NCI-H510A (cell line): ENCODE data around the gene AGAP4.
"Not testable (repeated sequence)": the region's sequence is repeated elsewhere in the genome, so short reads cannot be mapped to it uniquely, and the experiment has no call there.

Source experiments
- DNase-seq: peaks from one replicate; lab custom pipeline; 2025; lab: John Stamatoyannopoulos, UW

AGAP4 gene

GRCh38 chr10:45847400-45847799, at the start of gene AGAP4:
AGAP4 (minus strand) TSS chr10:45847500; CDS start chr10:45847347, 153 bp downstream.
- DNase-seq, result not testable (repeated sequence)

DNA sequence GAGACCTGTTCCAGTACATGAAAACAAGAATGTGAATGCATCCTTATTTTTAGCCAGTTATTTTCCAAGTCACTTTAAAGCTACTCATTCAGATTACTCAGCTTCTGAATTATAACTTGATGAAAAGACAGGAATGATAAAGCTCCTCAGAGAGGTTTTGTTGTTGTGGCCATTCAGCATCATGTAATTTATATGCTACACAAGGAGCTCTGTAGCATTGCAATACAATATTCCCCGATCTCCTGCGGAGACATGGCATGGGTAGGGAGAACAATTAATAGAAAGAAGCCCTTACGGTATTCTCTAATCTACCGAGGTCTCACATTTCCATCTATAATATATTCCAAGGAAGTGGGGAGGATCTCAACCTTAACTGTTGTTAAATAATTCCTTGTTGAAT, 43.4 kb upstream of the AGAP4 start:
- not testable (repeated sequence) for DNase-seq

- DNase-seq, result not testable (repeated sequence)
These were observed 42.4 kb upstream of the AGAP4 start for GRCh38 chr10:45889539-45890230.

DNA sequence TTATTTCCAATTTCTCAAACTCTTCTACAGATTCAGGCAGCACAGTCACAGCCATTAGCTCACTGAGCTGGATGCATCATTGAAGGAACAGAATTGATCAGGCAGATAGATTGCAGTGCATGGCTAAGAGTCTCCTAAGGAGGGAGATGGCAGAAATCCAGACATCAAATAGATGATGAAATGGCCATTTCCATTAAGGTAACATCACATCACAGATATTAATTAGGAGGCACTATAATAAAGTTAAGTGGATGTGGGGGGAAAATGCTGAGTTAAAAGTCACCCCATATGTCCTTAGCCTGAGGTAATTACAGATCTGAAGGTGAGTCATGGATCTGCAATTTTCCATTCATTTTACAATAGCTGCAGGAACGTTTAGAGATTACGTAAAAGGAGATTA, 35.6 kb upstream of the AGAP4 start:
- not testable (repeated sequence) for DNase-seq

DNA sequence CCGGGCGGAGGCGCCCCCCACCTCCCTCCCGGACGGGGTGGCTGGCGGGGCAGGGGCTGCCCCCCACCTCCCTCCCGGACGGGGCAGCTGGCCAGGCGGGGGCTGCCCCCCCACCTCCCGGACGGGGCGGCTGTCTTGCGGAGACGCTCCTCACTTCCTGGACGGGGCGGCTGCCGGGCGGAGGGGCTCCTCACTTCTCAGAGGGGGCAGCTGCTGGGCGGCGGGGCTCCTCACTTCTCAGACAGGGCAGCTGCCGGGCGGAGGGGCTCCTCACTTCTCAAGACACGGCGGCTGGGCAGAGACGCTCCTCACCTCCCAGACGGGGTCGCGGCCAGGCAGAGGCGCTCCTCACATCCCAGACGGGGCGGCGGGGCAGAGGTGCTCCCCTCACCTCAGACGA, 18.1 kb upstream of the AGAP4 start:
- DNase-seq, result not testable (repeated sequence)

- not testable (repeated sequence) for DNase-seq
These were observed 17.0 kb upstream of the AGAP4 start for GRCh38 chr10:45864264-45864663.

GRCh38 chr10:45863632-45864031, 16.3 kb upstream of the AGAP4 start:
- not testable (repeated sequence) for DNase-seq

DNA sequence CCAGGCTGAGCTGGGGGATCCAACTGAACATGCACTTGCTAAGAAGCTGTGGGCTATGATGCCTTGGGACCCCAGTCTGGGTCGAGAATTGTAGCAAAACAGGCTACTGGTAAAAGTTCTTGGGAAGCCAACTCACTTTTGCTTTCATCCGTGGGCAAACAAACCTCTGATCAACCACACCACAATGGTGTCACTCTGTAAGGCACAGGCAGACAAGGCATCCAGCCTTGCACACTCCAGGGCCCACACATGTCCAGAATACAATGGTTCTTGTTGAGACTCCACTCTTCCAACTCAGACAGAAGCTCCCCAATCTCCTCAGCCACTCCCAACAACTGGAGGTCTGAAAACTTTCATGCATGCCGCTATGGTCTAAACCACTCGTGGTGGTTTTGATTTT, 10.6 kb upstream of the AGAP4 start:
- DNase-seq, result not testable (repeated sequence)

DNA sequence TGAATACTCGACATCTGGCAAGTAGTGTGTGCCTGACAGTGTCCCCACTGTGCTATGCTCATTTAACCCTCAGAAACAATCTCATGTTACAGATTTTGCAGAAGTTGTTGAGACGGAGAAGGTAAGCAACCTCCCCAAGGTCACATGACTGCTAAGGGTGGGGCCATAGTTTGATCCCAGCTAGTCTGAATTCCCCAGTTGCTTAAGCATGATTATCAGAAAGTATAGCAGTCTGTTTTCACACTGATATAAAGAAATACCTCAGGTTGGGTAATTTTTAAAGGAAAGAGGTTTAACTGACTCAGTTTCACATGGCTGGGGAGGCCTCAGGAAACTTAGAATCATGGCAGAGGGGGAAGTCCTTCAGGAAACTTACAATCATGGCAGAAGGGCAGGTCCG, 1.2 kb upstream of the AGAP4 start:
- DNase-seq, result not testable (repeated sequence)

DNA sequence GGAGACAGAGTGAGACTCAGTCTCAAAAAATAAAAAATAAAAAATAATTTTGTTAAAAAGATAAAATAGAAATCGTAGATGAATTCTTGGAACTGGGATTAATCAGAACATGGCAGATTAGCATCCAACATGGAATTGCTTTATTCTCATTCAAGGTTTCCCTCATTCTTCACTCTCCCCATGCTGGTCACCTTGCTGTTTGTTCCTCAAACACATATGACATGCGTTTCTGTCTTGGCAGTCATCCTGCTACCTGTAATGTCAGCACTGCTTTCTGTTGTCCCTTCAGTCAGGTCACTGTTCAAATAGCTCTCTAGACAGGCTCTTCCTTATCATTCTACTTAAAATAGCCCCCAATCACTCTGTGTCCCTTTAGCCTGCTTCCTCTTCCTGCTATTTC, 24.4 kb downstream of the AGAP4 start:
- DNase-seq, result not testable (repeated sequence)

DNA sequence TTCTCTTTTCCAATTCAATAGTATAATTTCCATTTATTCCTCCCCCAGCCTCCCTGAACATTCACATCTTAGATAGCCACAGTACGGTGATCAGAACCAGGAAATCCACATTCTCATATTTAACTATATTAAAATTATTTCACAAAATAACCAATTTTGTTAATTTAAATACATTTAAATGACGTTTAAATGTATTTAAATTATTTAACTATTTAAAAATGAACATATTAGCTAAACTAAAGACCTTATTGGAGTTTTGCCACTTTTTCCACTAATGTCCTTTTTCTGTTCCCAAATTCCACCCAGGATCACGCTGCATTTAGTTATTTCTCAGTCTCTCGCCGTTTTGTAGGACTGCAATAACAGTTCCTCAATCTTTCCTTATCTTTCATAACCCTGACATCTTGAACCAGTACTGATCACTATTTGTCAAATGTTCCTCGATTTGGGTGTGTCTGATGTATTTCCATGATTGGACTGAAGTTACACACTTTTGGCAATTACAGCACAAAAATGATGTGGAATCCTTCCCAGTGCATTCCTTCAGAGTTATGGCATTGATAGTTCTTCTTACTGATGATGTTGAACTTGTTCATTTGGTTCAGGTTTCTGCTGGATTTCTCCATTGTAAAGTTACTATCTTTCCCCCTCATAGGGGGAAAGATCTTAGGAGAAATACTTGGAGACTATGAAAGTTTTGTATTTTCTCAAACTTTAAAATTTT, 27.0 kb downstream of the AGAP4 start:
- DNase-seq, result not testable (repeated sequence)

DNA sequence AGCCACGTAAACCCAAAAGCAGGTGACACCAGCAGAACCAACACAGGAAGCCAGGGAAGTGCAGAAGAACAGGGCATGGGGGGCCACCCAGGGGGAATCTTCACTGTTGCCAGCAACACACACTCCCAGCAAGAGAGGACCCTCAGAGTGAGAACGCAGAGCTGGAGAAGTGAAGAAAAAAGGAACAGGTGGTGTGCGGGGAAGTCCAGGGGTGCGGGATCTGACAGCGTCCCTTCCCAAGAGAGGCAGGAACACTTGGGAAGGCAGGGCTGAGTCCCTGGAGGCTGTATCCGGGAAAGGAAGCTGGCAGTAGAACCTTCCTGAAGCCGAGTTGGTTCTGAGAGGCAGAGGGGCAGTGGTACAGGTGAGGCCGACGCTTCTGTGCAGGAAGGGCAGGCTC, 27.7 kb downstream of the AGAP4 start:
- DNase-seq, result no peak

- DNase-seq, result no peak
These were observed 29.4 kb downstream of the AGAP4 start for GRCh38 chr10:45817912-45818311.

- DNase-seq, result no peak
These were observed 30.0 kb downstream of the AGAP4 start for GRCh38 chr10:45817130-45817859.

DNA sequence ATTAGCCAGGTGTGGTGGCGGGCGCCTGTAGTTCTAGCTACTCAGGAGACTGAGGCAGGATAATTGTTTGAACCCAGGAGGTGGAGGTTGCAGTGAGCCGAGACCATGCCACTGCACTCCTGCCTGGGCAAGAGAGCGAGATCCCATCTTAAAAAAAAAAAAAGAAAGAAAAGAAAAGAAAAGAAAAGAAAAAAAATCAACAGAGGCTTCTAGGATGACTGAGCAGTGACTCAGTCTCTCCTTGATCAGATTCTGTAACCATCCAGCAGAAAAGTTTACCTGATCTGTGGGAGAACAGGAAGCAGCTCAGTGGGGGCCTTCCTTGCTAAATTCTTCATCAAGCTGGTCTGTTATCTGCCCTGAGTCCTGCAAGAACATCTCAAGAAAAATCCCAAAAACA, 33.2 kb downstream of the AGAP4 start:
- not testable (repeated sequence) for DNase-seq

GRCh38 chr10:45812959-45813358, 34.3 kb downstream of the AGAP4 start:
- DNase-seq, result not testable (repeated sequence)

- DNase-seq, result no peak
These were observed 36.2 kb downstream of the AGAP4 start for GRCh38 chr10:45811075-45811474.

GRCh38 chr10:45809837-45810236, 37.5 kb downstream of the AGAP4 start:
- DNase-seq, result no peak

DNA sequence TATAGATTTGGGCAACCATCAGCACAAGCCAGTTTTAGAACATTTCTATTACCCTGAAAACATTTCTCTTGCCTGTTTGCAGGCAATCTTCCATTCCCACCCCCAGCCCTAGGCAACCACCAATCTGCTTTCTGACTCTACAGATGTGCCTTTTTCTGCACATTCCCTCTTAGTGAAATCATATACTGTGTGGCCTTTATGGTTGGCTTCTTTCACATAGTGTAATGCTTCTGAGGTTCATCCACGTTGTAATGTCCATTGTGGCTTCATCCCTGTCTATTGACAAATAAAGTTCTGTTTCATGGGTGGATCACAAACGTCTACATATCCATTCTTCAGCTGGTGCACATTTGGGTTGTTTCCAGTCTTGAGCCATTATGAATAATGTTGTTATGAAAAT, 42.3 kb downstream of the AGAP4 start:
- DNase-seq, result not testable (repeated sequence)

GRCh38 chr10:45803060-45804010, 44.0 kb downstream of the AGAP4 start:
- not testable (repeated sequence) for DNase-seq

- not testable (repeated sequence) for DNase-seq
These were observed 52.5 kb downstream of the AGAP4 start for GRCh38 chr10:45794761-45795160.
